ENCODE results near the gene SNAP29.
"Not testable (repeated sequence)": the region's sequence is repeated elsewhere in the genome, so short reads cannot be mapped to it uniquely, and the experiment has no call there.

Gene SNAP29

GRCh38 chr22:20822240-20822639 is 36.6 kb upstream of the SNAP29 start:
- Histone ChIP-seq H3K4me3 (ENCODE audit: insufficient read depth in 1 of 2, low read depth in 1 of 2, low read length in 2 of 2) (no peak overlapping the region), H2AK5ac (ENCODE audit: low read length, severe bottlenecking) (no peak overlapping the region), H3K4me1 (ENCODE audit: control insufficient read depth, insufficient read depth, low read depth, low read length) (no peaks in the 10 kb centered on the region), H3K9ac (ENCODE audit: low read length) (no peak overlapping the region), H3K27ac (ENCODE audit: low read length, poor library complexity, severe bottlenecking) (no peak overlapping the region), H2BK5ac (ENCODE audit: low read depth, low read length, poor library complexity, severe bottlenecking) (no peak overlapping the region), H3K4ac (ENCODE audit: low read depth in 1 of 2, low read length in 2 of 2) (no peak overlapping the region), H2BK15ac (ENCODE audit: low read depth, poor library complexity, severe bottlenecking) (no peak overlapping the region), H3K23ac (ENCODE audit: low read length in 2 of 2) (no peak overlapping the region), H4K8ac (ENCODE audit: low read length) (no peak overlapping the region), H2BK120ac (ENCODE audit: low read depth, low read length) (no peak overlapping the region), H3K79me1 (replicated peaks; ENCODE audit: low read length, poor library complexity, severe bottlenecking) (peaks cover 2% of the 10 kb centered on the region), H3K4me2 (ENCODE audit: low read length, poor library complexity, severe bottlenecking) (no peak overlapping the region), H3K27me3 (ENCODE audit: control insufficient read depth in 1 of 2, insufficient read depth in 1 of 2, low read length in 2 of 2) (no peaks in the 10 kb centered on the region), H2BK12ac (ENCODE audit: low read length in 2 of 2) (no peak overlapping the region), H3K36me3 (ENCODE audit: control insufficient read depth in 1 of 2, insufficient read depth in 2 of 2, low read depth in 1 of 2, low read length in 2 of 2) (peaks cover 9 to 76% of the 10 kb centered on the region in 2 experiments), H3K9me3 (ENCODE audit: control insufficient read depth, low read length) (no peaks in the 10 kb centered on the region), H4K91ac (ENCODE audit: low read length) (no peak overlapping the region), H3K18ac (ENCODE audit: low read depth in 1 of 2, low read length in 2 of 2) (no peak overlapping the region), H2AFZ (ENCODE audit: low read depth, low read length) (no peak overlapping the region), H3K14ac (ENCODE audit: low read length in 2 of 2) (no peak overlapping the region)
- no peak for DNase-seq
- 98% methylated on average over 5 of the region's 5 CpGs for WGBS

GRCh38 chr22:20823264-20823663 is 35.5 kb upstream of the SNAP29 start:
- Histone ChIP-seq H3K18ac (ENCODE audit: low read depth in 1 of 2, low read length in 2 of 2) (no peak overlapping the region), H2BK12ac (ENCODE audit: low read length in 2 of 2) (no peak overlapping the region), H3K27ac (ENCODE audit: low read length, poor library complexity, severe bottlenecking) (no peak overlapping the region), H2BK5ac (ENCODE audit: low read depth, low read length, poor library complexity, severe bottlenecking) (no peak overlapping the region), H3K27me3 (ENCODE audit: control insufficient read depth in 1 of 2, insufficient read depth in 1 of 2, low read length in 2 of 2) (no peaks in the 10 kb centered on the region), H3K4me2 (ENCODE audit: low read length, poor library complexity, severe bottlenecking) (no peak overlapping the region), H4K91ac (ENCODE audit: low read length) (no peak overlapping the region), H2BK120ac (ENCODE audit: low read depth, low read length) (no peak overlapping the region), H2AK5ac (ENCODE audit: low read length, severe bottlenecking) (no peak overlapping the region), H3K79me1 (replicated peaks; ENCODE audit: low read length, poor library complexity, severe bottlenecking) (peaks cover 2% of the 10 kb centered on the region), H3K14ac (ENCODE audit: low read length in 2 of 2) (no peak overlapping the region), H3K9me3 (ENCODE audit: control insufficient read depth, low read length) (no peaks in the 10 kb centered on the region), H3K4me1 (ENCODE audit: control insufficient read depth, insufficient read depth, low read depth, low read length) (no peaks in the 10 kb centered on the region), H4K8ac (ENCODE audit: low read length) (no peak overlapping the region), H2BK15ac (ENCODE audit: low read depth, poor library complexity, severe bottlenecking) (no peak overlapping the region), H3K4ac (ENCODE audit: low read depth in 1 of 2, low read length in 2 of 2) (no peak overlapping the region), H3K23ac (ENCODE audit: low read length in 2 of 2) (no peak overlapping the region), H3K4me3 (ENCODE audit: insufficient read depth in 1 of 2, low read depth in 1 of 2, low read length in 2 of 2) (no peak overlapping the region), H2AFZ (ENCODE audit: low read depth, low read length) (no peak overlapping the region), H3K36me3 (ENCODE audit: control insufficient read depth in 1 of 2, insufficient read depth in 2 of 2, low read depth in 1 of 2, low read length in 2 of 2) (peaks cover 6 to 76% of the 10 kb centered on the region in 2 experiments), H3K9ac (ENCODE audit: low read length) (no peak overlapping the region)
- DNase-seq, result no peak
- no CpG with 5 or more reads among the region's 1 CpG for WGBS

- not testable (repeated sequence) for H2AFZ ChIP-seq (ENCODE audit: low read depth, low read length); H2BK5ac ChIP-seq (ENCODE audit: low read depth, low read length, poor library complexity, severe bottlenecking); H3K79me1 ChIP-seq (replicated peaks; ENCODE audit: low read length, poor library complexity, severe bottlenecking); H2BK12ac ChIP-seq (ENCODE audit: low read length in 2 of 2); H2BK120ac ChIP-seq (ENCODE audit: low read depth, low read length); H3K9ac ChIP-seq (ENCODE audit: low read length); H3K18ac ChIP-seq (ENCODE audit: low read depth in 1 of 2, low read length in 2 of 2); H3K23ac ChIP-seq (ENCODE audit: low read length in 2 of 2); H3K9me3 ChIP-seq (ENCODE audit: control insufficient read depth, low read length); H4K8ac ChIP-seq (ENCODE audit: low read length); H3K4me3 ChIP-seq (ENCODE audit: insufficient read depth in 1 of 2, low read depth in 1 of 2, low read length in 2 of 2); H4K91ac ChIP-seq (ENCODE audit: low read length); H3K27me3 ChIP-seq (ENCODE audit: control insufficient read depth in 1 of 2, insufficient read depth in 1 of 2, low read length in 2 of 2); H2BK15ac ChIP-seq (ENCODE audit: low read depth, poor library complexity, severe bottlenecking); DNase-seq; H3K4me2 ChIP-seq (ENCODE audit: low read length, poor library complexity, severe bottlenecking); H2AK5ac ChIP-seq (ENCODE audit: low read length, severe bottlenecking); H3K4me1 ChIP-seq (ENCODE audit: control insufficient read depth, insufficient read depth, low read depth, low read length); H3K14ac ChIP-seq (ENCODE audit: low read length in 2 of 2); H3K4ac ChIP-seq (ENCODE audit: low read depth in 1 of 2, low read length in 2 of 2); H3K27ac ChIP-seq (ENCODE audit: low read length, poor library complexity, severe bottlenecking)
- 97% methylated on average over 3 of the region's 4 CpGs for WGBS
- H3K36me3 ChIP-seq (ENCODE audit: control insufficient read depth in 1 of 2, insufficient read depth in 2 of 2, low read depth in 1 of 2, low read length in 2 of 2), result peaks cover 4 to 73% of the 10 kb centered on the region in 2 experiments
Observed at GRCh38 chr22:20825216-20825615, 33.6 kb upstream of the SNAP29 start.

- no peak overlapping the region for H2BK12ac ChIP-seq (ENCODE audit: low read length in 2 of 2)
- no peak overlapping the region for H3K14ac ChIP-seq (ENCODE audit: low read length in 2 of 2)
- DNase-seq, result no peak
- H4K91ac ChIP-seq (ENCODE audit: low read length), result no peak overlapping the region
- no peak overlapping the region for H3K23ac ChIP-seq (ENCODE audit: low read length in 2 of 2)
- H2AK5ac ChIP-seq (ENCODE audit: low read length, severe bottlenecking), result no peak overlapping the region
- H2BK15ac ChIP-seq (ENCODE audit: low read depth, poor library complexity, severe bottlenecking), result no peak overlapping the region
- no peak overlapping the region for H3K4ac ChIP-seq (ENCODE audit: low read depth in 1 of 2, low read length in 2 of 2)
- H2BK5ac ChIP-seq (ENCODE audit: low read depth, low read length, poor library complexity, severe bottlenecking), result no peak overlapping the region
- H3K36me3 ChIP-seq (ENCODE audit: control insufficient read depth in 1 of 2, insufficient read depth in 2 of 2, low read depth in 1 of 2, low read length in 2 of 2), result peaks cover 4 to 73% of the 10 kb centered on the region in 2 experiments
- peaks cover 2% of the 10 kb centered on the region for H3K79me1 ChIP-seq (replicated peaks; ENCODE audit: low read length, poor library complexity, severe bottlenecking)
- H3K27me3 ChIP-seq (ENCODE audit: control insufficient read depth in 1 of 2, insufficient read depth in 1 of 2, low read length in 2 of 2), result no peaks in the 10 kb centered on the region
- no peak overlapping the region for H3K27ac ChIP-seq (ENCODE audit: low read length, poor library complexity, severe bottlenecking)
- no peak overlapping the region for H3K4me3 ChIP-seq (ENCODE audit: insufficient read depth in 1 of 2, low read depth in 1 of 2, low read length in 2 of 2)
- no peak overlapping the region for H2AFZ ChIP-seq (ENCODE audit: low read depth, low read length)
- no peaks in the 10 kb centered on the region for H3K4me1 ChIP-seq (ENCODE audit: control insufficient read depth, insufficient read depth, low read depth, low read length)
- no peak overlapping the region for H4K8ac ChIP-seq (ENCODE audit: low read length)
- H3K4me2 ChIP-seq (ENCODE audit: low read length, poor library complexity, severe bottlenecking), result no peak overlapping the region
- no peaks in the 10 kb centered on the region for H3K9me3 ChIP-seq (ENCODE audit: control insufficient read depth, low read length)
- no peak overlapping the region for H3K9ac ChIP-seq (ENCODE audit: low read length)
- H3K18ac ChIP-seq (ENCODE audit: low read depth in 1 of 2, low read length in 2 of 2), result no peak overlapping the region
- 97% methylated on average over 6 of the region's 6 CpGs for WGBS
- no peak overlapping the region for H2BK120ac ChIP-seq (ENCODE audit: low read depth, low read length)
Observed at GRCh38 chr22:20825624-20826023, 33.2 kb upstream of the SNAP29 start.
